ENCODE results near the gene HOXD3.

The HOXD3 gene

DNA sequence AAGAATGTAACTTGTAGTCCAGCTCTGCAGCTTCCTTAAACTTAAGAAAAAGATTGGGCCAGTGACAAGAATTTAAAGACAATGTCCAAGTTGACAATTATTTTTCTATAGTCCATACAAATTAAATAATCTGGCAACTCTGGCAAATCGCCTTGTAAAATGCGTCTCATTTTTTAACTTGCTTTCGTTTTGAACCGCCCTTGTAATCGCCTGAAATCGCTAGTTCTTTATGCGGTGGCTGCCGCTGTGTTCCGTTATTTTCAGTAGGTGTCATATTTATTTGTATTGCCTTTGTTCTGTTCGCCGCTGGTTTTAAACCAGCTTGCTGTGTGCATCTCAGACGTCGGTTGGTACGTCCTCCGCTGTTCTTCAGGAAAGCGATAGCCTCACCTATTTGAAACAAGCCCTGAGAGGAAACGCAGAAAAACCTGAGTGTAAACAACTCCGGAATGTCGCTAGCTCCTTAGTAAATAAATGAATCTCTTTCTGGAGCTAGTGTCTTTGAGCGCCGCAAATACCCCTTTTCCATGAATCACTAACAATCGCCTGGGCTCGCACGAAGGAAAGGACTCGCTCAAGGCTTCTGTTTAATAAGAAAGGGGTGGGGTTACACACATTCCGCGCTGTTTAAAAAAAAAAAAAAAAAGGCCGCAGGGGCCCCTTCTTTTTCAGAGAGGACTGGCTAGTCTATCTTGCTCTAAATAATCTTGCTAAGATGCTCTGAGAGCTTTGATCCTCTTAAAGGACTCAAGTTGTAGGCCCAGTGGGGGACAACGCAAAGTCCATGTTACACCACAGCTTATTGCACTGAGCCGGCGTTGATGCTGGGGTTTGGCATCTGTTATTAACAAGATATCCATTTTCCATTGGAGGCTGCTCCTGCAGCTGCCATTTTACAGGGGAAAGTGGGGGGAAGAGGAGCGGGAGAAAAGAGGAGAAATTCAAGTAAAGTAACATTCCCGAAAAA lies 24.6 kb upstream of the HOXD3 start:
- no peak for DNase-seq (ENCODE audit: low read depth)

DNA sequence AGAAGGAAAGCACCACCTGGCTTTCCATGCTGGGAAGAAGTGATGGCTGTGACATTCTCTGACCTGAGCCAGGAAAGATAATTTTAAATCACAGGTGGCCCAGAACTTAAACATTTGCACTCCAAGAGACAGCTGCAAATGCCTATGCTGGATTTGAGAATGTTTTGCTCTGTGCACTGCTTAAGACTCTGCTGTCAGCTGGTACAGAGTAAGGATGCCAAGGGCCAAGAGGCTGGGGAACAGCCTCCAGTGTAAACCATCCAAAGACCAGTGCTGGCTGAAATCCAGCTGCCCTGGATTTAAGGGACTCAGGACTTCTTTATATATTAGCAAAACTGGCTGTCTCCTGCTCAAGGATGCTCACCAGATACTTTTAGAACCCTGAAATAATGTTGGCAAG lies 23.7 kb upstream of the HOXD3 start:
- DNase-seq (ENCODE audit: low read depth) = no peak

DNA sequence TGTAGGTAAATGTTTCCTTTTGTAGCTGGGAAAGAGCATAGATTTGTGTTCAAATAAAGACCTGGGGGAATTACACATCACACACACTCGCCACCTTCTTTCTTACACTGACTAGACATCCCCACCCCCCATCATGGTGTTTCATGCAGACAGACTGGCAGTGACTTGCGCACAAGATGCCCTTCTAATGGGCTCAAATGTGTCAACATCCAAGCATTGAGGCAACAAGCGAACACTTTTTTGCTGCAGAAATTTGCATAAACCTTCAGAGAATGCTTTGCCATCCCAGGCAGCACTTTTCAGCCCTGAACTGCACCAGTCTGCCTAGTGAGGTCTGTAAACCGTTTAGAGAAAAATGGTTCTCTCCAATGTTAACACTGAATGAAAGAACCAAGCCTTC lies 23.1 kb upstream of the HOXD3 start:
- DNase-seq (ENCODE audit: low read depth) = no peak

DNA sequence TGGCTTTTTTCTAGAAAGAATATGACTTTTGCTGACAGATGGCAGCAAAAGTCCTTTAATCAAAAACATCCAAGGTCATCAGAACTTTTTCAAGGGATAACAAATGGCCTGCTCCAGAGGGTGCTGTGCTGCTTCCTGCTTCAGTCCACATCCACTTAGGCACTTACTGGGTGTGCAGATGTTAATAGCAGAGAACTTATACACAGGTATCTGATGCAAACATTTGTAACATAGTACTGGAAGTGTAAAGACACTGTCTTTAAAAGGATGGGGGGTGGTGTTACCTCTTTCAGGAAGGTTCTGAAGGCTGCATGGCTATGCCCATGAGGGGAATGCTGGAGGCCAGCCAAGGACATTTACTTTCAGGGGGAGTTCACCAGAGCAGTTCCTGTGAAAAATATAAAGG lies 22.1 kb upstream of the HOXD3 start:
- DNase-seq (ENCODE audit: low read depth) = no peak

DNA sequence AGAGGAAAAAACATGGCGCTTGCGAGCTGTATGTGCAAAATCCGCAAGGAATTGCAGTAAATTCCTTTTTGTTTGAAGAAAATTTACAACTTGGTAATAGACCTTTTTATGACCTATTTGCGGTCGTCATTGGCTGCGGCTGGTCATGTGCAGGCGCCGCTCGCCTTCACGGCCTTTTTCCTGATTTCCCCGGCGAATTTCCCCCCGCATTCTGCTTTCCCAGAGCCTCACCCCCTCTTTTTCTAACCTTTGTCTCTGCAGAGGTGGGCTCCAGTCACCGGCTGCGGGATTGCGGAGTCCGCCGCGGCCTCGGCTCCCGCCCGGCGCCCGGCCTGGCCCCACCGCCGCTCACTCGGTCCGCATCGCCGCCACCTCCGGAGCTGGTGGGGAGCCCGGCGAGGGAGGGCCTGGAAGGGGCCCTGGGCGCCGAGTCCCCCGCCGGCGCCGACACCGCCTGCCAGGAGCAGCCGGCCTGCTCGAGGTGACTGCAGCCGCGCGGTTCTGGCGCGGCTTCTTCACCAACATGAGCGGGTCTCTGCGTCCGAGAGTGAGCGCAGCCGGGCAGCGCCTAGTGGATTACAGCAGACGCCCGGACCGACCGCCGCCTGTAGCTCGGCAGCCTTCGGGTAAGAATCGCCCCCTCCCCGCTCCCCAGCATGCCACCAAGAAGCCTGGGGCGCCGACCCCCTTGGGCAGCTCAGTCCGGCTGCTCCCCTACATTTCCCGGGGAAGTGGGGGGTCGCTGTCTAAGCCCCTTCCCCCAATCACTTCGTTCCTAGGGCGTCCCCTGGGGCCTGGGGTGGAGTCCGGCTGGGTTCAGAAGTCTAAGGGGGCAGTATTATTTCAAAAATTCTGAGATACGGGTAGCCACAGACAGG lies 20.5 kb upstream of the HOXD3 start:
- no peak for DNase-seq (ENCODE audit: low read depth)

DNA sequence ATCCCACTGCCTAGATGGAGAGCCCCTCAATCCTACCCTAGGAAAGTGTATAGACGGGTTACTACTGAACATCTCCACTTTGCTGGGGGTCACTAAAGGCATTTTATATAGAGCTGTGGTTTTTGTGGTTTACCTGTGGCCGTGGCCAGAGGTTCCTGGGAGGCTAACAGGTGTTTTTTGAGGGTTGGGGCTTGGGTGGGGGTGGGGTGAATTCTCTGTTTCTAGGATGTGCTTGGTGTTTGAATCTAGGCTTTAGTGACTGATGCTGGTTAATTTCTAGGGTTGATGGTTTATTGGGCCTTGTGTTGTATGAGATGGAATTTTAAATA lies 19.9 kb upstream of the HOXD3 start:
- no peak for DNase-seq (ENCODE audit: low read depth)

DNA sequence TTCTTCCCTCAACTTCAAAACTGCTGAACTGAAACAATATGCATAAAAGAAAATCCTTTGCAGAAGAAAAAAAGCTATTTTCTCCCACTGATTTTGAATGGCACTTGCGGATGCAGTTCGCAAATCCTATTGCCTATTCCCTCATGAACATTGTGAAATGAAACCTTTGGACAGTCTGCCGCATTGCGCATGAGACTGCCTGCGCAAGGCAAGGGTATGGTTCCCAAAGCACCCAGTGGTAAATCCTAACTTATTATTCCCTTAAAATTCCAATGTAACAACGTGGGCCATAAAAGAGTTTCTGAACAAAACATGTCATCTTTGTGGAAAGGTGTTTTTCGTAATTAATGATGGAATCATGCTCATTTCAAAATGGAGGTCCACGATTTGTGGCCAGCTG lies 19.2 kb upstream of the HOXD3 start:
- DNase-seq (ENCODE audit: low read depth) = no peak

DNA sequence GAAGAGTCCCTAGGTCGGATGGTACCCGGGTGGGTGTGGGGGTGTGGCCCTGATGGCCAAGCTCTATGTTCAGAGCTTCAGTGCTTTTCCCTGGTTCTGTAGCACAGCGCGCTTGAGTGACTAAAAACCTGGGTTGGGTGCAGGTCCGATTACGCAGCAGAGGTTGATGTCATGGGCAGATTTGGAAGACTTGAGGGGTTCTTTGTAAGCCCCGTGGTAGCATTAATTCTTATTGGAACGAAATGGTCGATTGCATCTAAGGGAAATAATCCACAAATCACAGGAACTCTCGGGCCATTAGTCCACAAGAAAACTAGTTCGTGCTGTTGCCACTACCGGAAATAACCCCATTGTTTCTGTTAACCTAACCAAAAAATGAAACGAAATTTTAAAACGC lies 18.6 kb upstream of the HOXD3 start:
- DNase-seq (ENCODE audit: low read depth) = no peak

DNA sequence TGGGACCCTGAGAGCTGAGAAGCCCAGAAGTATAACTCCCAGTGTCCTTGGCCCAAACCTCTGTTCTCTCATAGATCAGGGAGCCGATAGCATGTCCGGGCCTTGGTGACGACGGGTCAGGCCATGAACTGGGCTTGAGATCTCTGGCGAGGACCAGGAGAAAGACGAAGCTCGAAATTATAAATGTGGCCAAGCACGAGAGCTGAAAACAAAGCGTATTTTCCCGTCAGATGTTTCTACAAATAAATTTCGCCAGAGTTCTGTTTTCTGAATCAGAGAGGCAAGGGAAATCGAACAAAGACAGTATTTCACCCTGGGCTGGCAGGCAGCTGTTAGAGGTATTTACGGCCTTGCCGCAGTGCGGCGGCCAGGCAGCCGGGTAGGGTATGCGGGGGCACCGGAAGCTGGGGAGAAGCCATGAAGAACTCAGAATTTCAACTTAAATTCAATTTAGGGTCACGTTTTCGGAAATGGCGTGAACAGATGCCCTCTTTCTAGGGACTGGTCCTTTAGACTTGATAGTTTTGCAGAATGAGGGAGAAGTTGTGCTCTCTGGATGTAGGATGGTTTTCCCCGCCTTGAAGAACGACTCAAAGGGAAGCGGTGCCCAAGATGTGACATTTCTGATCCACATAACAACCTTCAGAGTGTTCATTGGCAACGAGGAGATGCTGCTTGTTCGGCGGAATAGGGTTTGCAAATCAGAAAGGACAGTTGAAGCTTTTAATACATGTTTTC lies 18.0 kb upstream of the HOXD3 start:
- DNase-seq (ENCODE audit: low read depth) = no peak

DNA sequence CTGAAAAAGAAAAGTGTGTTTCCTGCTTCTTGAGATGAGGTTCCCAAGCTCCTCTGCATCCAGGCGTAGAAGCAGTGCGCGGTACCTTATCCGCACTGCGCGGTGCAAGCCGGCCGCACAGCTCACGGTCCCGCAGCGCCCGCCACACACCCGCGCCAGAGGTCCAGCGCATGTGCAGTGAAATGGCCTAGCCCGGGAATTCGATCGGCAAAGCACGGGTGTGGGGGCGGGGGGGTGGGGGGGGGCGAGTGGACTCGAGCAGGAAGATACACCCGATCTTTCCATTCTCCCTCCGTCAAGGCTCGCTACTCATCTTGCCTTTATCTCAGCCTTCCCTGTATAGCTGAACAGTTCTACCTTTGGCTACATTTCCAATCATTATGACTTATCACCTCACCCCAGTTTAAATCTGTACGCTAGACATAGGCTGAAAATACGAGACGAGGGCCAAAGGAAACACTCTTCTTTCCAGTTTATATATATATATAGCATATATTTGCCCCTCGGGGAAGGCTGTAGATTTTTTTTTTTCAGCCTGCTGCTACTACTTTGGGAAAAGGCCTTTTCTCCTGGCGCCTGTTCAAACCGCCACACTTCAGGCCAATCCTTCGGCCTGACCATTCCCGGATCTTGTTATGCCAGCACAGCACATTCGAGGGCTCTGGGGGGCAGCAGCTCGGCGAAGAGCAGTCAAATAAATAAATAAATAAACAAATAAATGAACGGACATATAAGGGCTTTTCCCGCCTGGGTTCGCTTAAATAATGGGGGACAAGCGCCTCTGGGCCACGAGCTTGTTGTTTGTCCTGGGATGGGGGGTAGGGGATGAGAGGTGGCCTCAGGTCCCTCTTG lies 17.2 kb upstream of the HOXD3 start:
- DNase-seq (ENCODE audit: low read depth) = no peak

DNA sequence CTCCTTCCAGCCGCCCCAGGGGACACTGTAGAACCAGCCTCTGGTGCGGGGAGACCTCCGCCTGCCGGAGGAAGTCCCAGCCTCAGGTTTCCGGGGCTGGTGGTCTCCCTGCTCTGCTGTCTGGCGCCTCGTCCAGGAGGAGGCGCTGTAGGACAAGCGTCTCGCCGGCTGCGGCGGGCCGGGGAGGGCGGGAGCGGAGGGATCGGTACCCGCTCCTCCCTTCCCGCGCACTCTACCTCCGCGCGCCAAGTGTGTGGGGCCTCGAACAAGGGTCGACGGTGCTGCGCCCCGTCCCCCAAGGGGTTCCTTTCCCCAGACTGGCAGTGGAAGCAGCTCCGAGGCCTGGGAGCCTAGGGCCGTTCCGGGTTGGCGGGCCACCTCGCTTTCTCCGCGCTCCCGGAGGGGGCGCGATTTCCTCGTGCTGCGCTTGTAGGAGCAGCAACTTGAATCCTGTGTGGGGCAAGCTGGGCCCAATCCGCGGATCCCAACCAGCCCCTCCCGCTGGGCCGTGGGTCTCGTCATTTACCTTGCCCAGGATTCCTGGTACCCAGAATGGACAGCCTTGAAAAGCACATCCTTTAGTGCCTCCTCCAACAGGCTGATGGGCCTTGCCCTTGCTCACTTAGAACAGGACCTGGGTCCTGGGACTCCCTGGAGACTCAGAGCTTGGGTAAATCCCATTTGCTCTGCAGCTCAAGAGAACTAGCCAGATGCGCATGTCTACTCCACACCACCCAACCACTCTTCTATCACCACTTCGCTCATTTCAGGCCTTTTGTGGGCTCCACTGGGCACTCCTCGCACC lies 16.4 kb upstream of the HOXD3 start:
- no peak for DNase-seq (ENCODE audit: low read depth)

DNA sequence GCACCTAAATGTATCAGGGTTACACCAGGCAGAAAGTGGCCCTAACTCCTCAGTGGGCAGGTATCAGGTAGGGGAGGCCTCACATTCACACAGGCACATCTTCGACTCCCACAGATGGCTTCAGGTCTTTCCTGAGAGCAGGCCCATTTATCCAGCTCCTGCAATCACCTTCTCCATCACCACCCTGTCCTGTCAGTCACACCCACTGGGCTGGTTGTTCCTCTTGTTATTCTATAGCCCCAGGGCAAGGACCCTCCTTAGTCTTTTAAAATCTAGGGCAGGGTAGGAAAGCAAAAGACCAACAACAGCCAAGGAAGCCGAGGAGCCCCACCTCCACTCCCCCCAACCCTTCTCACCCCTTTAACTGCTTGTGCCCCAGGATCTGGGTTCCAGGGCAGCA lies 14.8 kb upstream of the HOXD3 start:
- DNase-seq (ENCODE audit: low read depth) = no peak

DNA sequence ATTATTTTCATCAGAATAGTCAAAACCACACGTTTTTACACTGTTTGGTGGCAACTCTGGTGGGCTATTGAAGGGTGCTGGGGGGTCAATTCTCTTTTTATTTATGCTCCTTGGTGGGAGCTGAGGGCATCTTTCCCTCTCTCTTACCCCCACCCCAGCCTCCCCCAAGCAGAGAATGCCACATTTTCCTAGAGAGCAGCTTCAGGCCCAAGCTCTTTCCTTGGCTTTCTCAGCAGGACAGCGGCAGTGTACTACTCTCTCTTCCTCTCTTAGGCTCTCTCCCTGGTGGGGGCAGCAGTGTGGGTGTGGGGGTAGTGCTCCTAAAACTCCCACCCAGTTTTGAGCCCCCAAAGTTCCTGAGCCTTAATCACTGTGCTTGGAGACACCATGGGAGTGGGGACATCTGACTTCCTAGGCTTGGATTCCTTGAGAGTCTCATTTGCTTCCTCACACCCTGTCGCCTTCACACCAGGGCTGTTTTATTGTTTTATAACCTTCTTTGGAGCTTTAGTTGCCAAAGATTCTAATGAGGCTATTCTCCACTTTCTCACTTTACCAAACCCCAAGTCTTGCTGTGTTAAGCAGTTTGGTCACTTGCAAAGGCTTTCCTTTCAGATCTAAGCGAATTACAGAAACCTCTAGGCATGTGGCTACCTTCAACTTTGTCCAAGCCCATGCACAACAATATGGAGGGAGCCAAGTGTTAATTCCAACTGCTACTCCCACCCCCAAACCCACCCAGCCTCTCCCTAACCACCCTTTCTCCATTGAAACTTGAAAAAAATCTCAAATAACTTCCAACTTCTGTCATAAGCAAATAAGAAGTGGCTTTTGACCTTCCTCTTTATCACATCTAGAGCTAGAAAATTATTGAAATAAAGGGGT lies 11.8 kb upstream of the HOXD3 start:
- DNase-seq (ENCODE audit: low read depth) = no peak

DNA sequence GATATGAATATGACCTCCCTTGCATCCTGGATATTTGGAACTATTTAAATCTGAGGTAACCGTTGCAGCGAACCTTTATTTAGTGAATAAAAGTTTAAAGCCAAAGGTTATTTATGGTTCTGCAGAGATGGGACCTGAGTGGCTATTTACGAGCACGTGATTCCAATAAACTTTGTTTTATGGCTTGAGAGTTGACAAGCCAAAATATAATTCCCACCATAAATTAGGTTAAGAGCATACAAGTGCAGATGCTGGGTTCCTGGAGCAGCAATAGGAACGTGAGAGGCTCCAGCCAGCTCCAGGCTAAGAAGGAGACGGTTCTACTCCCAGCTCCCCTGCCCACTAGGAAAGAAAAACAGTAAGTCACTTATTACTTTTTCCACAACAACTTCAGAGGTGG lies 11.0 kb upstream of the HOXD3 start:
- DNase-seq (ENCODE audit: low read depth) = no peak

DNA sequence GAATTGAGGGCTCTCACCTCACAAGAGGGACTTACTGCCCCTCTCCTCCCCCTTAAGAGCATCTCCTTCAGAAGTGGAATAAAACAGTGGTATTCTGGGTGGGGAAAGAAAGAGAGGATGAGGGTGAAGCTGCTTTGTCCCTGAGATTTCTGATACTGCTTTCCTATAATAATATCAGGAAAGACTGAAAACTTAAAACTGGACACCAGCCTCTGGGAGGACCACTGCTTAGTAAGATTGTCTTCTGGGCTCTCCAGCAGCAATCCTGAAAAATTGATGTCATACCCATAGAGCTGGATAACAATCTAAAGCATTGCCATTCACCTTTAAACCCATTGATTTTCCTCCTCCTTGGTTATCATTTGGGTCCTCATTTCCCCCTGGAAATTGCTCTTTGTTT lies 10.5 kb upstream of the HOXD3 start:
- DNase-seq (ENCODE audit: low read depth) = no peak

DNA sequence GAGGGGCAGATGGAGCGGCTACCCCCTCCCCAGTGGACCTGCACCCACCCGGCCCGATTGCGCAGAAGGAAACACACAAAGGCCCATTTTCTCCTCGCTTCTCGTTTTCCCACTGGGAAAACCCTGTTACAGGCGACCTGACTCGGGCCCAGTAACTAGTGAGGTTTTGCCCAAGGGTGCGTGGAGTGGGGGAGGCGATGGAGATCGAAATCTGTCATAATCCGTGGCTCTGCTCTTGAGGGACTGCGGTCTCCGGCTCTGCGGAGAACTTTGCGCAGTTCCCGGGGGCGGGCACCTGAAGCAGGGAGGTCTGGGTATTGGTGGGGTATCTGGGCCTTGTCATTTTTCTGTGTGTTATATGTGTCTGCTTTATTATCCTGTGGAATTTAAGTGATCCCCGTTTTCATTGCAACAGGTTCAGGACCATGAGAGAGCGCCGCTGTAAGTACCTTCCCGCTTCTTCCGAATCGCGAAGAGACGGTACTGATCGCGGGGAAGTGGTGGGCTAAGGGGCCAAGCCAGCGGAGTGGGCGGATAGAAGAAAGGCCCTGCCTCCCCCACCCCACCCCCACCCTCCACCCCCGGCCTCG lies 9.8 kb upstream of the HOXD3 start:
- DNase-seq (ENCODE audit: low read depth) = no peak

DNA sequence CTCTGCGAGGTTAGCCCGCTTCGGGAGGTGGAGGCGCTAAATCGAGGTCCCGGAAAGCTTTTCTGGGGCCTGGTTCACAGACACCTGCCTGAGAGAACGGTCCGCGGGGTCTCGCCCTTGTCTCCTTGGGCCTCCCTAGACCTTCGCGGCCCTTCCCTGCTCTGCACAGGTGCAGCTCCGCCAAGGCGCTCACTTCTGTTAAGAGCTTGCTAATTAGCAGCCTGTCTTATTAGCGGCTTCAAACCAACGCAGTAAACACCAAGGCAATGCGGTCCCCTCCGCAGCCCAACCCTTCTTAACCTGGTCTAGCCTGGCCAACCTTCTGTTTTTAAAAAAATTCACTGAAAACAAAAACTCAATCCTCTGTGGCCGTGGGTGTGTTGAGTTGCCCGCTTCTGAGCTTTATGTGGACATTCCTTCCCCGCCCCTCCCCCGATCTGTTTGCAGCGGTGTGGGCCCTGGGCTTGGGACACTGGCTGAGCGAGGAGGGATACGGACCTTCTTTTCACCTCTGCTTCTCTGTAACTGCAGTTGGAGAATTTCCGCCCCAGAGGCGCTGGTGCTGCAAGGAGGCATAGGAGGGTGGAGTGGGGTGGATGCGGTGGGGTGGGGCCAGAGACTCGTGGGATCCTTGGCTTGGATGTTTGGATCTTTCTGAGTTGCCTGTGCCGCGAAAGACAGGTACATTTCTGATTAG lies 9.2 kb upstream of the HOXD3 start:
- DNase-seq (ENCODE audit: low read depth) = no peak

DNA sequence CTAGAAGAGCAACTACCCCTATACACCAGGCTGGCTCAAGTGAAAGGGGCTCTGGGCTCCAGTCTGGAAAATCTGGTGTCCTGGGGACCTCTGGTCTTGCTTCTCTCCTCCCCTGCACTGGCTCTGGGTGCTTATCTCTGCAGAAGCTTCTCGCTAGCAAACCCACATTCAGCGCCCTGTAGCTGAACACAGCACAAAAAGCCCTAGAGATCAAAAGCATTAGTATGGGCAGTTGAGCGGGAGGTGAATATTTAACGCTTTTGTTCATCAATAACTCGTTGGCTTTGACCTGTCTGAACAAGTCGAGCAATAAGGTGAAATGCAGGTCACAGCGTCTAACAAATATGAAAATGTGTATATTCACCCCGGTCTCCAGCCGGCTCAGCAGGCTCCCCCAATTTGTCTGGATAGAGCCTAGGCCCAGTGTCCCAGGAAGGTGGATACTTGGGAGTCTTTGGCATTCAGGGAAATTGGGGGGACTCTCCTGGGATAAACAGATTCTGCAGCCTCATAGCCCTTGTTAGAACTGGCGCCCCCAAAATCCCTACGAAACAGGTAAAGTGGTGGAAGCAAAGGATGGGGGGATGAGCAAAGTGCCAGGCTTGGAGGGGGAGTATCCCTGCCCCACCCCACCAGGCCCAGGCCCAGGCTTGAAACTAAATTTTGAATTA lies 8.2 kb upstream of the HOXD3 start:
- no peak for DNase-seq (ENCODE audit: low read depth)

Measured in GM04504 (cell line).